Activated naive CD8-positive, alpha-beta T cell treated with anti-CD3 and anti-CD28 coated beads, Interleukin-2, amount 10 ng/mL, durations not matched to agents 7 days and 5 days (primary cell): ENCODE data around the gene PEX16. TPM values are rescaled to one million over a fixed set of nuclear protein-coding genes. Genes with fewer than 3 reads are reported as not detected.
A peak's percentile ranks its signal among the peaks of the same experiment; 100 is the strongest.

Experiments
- ATAC-seq: fragments of 150-1000 bp; cut with Tn5 transposase; one replicate; pipeline ENCODE4 v1.10.0; 2021; ENCODE audit warnings: low read depth, moderate library complexity
- POLR2A ChIA-PET: fragments of 350-600 bp; sonication (Branson Sonifier 250); formaldehyde crosslinking; loops from one replicate; lab custom pipeline; 2021; ENCODE audit warnings: antibody characterized with exemption; lab: Charles Lee
- DNase-seq: peaks from one replicate; pipeline ENCODE4 v3.0.0; 2021
- H3K27ac Mint-ChIP-seq: one replicate; pipeline ENCODE4 v1.8.0; 2022; ENCODE audit warnings: mild to moderate bottlenecking, mixed read lengths
- H3K27me3 Mint-ChIP-seq: one replicate; pipeline ENCODE4 v1.8.0; 2022; ENCODE audit warnings: mild to moderate bottlenecking, moderate library complexity, mixed read lengths
- H3K36me3 Mint-ChIP-seq: one replicate; pipeline ENCODE4 v1.8.0; 2021; ENCODE audit warnings: mild to moderate bottlenecking, mixed read lengths
- H3K4me1 Mint-ChIP-seq: one replicate; pipeline ENCODE4 v1.8.0; 2021; ENCODE audit warnings: mixed read lengths
- H3K4me3 Mint-ChIP-seq: one replicate; pipeline ENCODE4 v1.8.0; 2022; ENCODE audit warnings: mild to moderate bottlenecking, moderate library complexity, mixed read lengths
- H3K9me3 Mint-ChIP-seq: one replicate; pipeline ENCODE4 v1.8.0; 2021; ENCODE audit warnings: mixed read lengths
- total RNA-seq, 2 experiments: library from RNA; stranded (reverse); gene quantifications; one replicate each; pipeline ENCODE4 v1.2.3, GENCODE V29; 2021

The PEX16 gene
- total RNA-seq, 2 experiments from 2014 or later: 49.4 to 61.5 TPM

GRCh38 chr11:45927684-45928413 lies 10.2 kb upstream of the PEX16 start:
- Mint-ChIP-seq H3K9me3 (no peaks in the 10 kb centered on the region), H3K4me1 (peaks cover 17% of the 10 kb centered on the region), H3K27me3 (peaks cover 13% of the 10 kb centered on the region), H3K36me3 (no peaks in the 10 kb centered on the region), H3K4me3 (no peak overlapping the region), H3K27ac (peak overlapping the region; percentile 5)
- POLR2A ChIA-PET: interaction anchor here (5.5 kb wide), 1 partner anchor 10 kb away, joined by 40 read pairs; the partner anchor contains the start of gene PEX16
- DNase-seq (peak; percentile 24), ATAC-seq (no peak)

DNA sequence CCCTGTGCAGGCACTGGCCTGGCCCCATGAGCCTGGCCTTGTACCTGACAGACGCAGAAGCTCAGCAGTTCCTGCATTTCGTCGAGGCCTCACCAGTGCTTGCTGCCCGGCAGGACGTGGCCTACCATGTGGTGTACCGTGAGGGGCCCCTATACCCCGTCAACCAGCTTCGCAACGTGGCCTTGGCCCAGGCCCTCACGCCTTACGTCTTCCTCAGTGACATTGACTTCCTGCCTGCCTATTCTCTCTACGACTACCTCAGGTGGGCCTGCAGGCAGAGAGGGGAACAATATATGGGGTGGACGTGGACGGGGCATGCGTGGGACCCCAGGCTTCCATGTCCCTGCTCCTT lies 9.6 kb upstream of the PEX16 start:
- peak overlapping the region; percentile 5 for H3K27ac Mint-ChIP-seq
- H3K27me3 Mint-ChIP-seq: peaks cover 13% of the 10 kb centered on the region
- POLR2A ChIA-PET: interaction anchor here (5.5 kb wide), 1 partner anchor 10 kb away, joined by 40 read pairs; the partner anchor contains the start of gene PEX16
- peaks cover 17% of the 10 kb centered on the region for H3K4me1 Mint-ChIP-seq
- no peaks in the 10 kb centered on the region for H3K9me3 Mint-ChIP-seq
- peak; percentile 48 for DNase-seq
- no peaks in the 10 kb centered on the region for H3K36me3 Mint-ChIP-seq
- H3K4me3 Mint-ChIP-seq: no peak overlapping the region
- ATAC-seq: no peak

DNA sequence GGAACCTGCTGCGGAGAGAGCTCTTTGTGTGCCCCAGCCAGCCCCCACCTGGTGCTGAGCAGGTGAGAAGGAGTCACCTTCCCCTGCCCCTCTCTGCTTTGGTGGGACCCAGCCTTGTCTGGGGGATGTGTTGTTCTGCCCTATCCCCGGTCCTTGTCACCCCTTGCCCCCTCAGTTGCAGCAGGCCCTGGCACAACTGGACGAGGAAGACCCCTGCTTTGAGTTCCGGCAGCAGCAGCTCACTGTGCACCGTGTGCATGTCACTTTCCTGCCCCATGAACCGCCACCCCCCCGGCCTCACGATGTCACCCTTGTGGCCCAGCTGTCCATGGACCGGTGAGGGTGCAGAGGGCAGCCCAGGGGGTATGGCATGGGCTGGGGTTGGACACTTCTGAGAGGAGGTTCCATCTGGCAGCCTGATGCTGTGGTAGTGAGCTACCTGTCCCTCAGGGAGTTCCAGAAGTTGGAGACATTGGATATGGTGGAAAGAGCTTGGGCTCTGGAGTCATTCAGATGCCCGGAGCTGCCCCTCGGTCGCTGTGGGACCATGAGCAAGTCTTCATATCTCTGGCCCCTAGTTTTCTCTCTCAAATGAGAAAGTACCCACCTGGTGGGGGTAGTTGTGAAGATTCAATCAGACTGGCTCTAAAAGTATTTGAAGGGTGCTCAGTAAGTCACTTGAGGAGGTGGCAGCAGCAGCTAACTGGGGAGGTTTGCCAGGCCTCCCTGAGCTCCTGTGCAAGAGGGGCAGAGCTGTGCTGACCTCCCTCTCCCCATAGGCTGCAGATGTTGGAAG lies 9.1 kb upstream of the PEX16 start:
- ATAC-seq: no peak
- peaks cover 13% of the 10 kb centered on the region for H3K27me3 Mint-ChIP-seq
- peak overlapping the region; percentile 5 for H3K27ac Mint-ChIP-seq
- H3K4me3 Mint-ChIP-seq: no peak overlapping the region
- H3K36me3 Mint-ChIP-seq: no peaks in the 10 kb centered on the region
- no peaks in the 10 kb centered on the region for H3K9me3 Mint-ChIP-seq
- peaks cover 17% of the 10 kb centered on the region for H3K4me1 Mint-ChIP-seq
- POLR2A ChIA-PET: interaction anchor here (5.5 kb wide), 1 partner anchor 9 kb away, joined by 40 read pairs; the partner anchor contains the start of gene PEX16
- peak; percentile 23 for DNase-seq

DNA sequence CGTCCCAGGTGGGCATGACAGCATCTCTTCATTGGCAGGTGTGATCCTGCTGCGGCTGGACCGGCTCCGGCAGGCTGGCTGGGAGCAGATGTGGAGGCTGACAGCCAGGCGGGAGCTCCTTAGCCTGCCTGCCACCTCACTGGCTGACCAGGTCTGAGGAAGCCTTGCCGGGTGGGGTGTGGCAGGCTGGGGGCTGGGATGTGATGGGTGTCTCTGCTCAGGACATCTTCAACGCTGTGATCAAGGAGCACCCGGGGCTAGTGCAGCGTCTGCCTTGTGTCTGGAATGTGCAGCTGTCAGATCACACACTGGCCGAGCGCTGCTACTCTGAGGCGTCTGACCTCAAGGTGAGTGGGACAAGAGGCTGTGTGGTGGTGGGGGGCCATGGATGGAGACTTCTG lies 8.3 kb upstream of the PEX16 start:
- Mint-ChIP-seq H3K4me1 (peaks cover 19% of the 10 kb centered on the region), H3K9me3 (no peaks in the 10 kb centered on the region), H3K4me3 (no peak overlapping the region), H3K36me3 (no peaks in the 10 kb centered on the region), H3K27me3 (peaks cover 19% of the 10 kb centered on the region), H3K27ac (no peak overlapping the region)
- ATAC-seq (no peak), DNase-seq (peak; percentile 28)
- POLR2A ChIA-PET: no interaction called here

DNA sequence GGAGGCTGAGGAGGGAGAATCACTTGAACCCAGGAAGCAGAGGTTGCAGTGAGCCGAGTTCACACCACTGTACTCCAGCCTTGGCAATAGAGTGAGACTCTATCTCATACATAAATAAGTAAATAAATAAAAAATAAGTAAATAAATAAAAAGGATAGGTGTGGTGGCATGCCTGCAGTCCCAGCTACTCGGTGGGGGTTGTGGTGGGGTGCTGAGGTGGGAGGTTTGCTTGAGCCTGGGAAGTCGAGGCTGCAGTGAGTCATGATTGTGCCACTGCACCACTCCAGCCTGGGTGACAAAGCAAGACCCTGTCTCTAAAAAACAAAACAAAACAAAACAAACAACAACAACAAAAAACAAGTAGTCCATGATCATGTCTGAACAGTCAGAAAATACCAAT lies 7.9 kb upstream of the PEX16 start:
- Mint-ChIP-seq H3K27ac (no peak overlapping the region), H3K36me3 (no peaks in the 10 kb centered on the region), H3K4me1 (peaks cover 18% of the 10 kb centered on the region), H3K27me3 (peaks cover 19% of the 10 kb centered on the region), H3K9me3 (no peaks in the 10 kb centered on the region), H3K4me3 (no peak overlapping the region)
- ATAC-seq (no peak), DNase-seq (no peak)
- POLR2A ChIA-PET: interaction anchor here (0.6 kb wide), 1 partner anchor 64 kb away, joined by 3 read pairs; no protein-coding TSS in a partner anchor

DNA sequence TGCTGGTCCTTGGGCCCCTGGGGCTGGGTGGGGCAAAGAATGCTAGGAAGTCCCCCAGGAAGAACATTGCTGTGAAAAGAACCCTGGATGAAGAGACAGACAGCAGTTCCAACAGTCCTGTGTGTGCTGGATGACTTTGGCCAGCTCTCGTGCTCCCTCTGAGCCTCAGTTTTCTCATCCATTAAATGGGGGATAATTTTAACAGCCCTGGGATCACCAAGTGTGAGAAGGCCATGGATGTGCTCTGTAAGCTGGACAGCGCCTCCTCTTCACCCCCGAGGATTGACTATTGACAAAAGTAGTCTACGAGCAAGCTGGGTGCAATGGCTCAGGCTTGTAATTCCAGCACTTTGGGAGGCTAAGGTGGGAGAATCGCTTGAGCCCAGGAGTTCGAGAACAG lies 7.2 kb upstream of the PEX16 start:
- Mint-ChIP-seq H3K36me3 (no peaks in the 10 kb centered on the region), H3K27me3 (peaks cover 19% of the 10 kb centered on the region), H3K27ac (no peak overlapping the region), H3K4me1 (peaks cover 12% of the 10 kb centered on the region), H3K9me3 (no peaks in the 10 kb centered on the region), H3K4me3 (no peak overlapping the region)
- ATAC-seq (no peak), DNase-seq (no peak)
- POLR2A ChIA-PET: interaction anchor here (0.6 kb wide), 1 partner anchor 63 kb away, joined by 3 read pairs; no protein-coding TSS in a partner anchor

GRCh38 chr11:45924036-45924915 lies 6.6 kb upstream of the PEX16 start:
- DNase-seq (peak; percentile 29), ATAC-seq (no peak)
- no peaks in the 10 kb centered on the region for H3K36me3 Mint-ChIP-seq
- no peak overlapping the region for H3K27ac Mint-ChIP-seq
- POLR2A ChIA-PET: no interaction called here
- H3K4me1 Mint-ChIP-seq: peaks cover 13% of the 10 kb centered on the region
- no peaks in the 10 kb centered on the region for H3K9me3 Mint-ChIP-seq
- peak overlapping the region; percentile 14 for H3K4me3 Mint-ChIP-seq
- H3K27me3 Mint-ChIP-seq: peaks cover 19% of the 10 kb centered on the region

DNA sequence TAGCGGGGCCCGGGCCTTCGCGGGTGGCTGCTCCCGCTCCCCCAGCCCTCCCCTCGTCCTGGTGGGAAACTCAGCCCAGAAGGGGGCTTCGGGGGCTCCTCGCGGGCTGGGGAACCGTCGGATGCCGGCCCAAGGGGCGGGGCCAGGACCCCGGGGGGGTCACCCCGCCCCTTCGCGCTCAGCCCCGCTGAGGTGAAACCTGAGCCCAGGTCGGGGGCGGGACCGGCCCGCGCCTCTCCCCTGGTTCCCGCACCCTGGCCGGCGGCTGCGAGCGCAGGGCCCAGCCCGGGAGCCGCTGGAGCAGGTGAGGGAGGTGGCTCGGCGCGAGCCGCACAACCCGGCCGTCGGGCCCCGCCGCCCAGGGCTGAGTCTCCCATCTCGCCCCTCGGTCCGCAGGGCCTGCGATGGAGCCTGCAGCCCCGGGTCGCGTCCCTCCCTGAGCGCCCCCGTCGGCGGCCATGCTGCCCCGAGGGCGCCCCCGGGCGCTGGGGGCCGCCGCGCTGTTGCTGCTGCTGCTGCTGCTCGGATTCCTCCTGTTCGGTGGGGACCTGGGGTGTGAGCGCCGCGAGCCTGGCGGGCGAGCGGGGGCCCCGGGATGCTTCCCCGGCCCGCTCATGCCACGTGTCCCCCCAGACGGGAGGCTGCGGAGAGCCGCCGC lies 4.9 kb upstream of the PEX16 start, which contains the start of gene LARGE2:
Gene LARGE2, plus strand, starts transcription at position 232 of the 658 bp plus-strand sequence. Its CDS starts 227 bp downstream, at position 459.
- Mint-ChIP-seq H3K4me3 (peak within 1 kb of the TSS; percentile 69), H3K9me3 (no peaks in the 10 kb centered on the region), H3K27ac (no peak within 1 kb of the TSS), H3K27me3 (peaks cover 19% of the 10 kb centered on the region), H3K4me1 (peaks cover 17% of the 10 kb centered on the region), H3K36me3 (no peaks in the 10 kb centered on the region)
- ATAC-seq (no peak), DNase-seq (peak; percentile 45)
- POLR2A ChIA-PET: no interaction called here

DNA sequence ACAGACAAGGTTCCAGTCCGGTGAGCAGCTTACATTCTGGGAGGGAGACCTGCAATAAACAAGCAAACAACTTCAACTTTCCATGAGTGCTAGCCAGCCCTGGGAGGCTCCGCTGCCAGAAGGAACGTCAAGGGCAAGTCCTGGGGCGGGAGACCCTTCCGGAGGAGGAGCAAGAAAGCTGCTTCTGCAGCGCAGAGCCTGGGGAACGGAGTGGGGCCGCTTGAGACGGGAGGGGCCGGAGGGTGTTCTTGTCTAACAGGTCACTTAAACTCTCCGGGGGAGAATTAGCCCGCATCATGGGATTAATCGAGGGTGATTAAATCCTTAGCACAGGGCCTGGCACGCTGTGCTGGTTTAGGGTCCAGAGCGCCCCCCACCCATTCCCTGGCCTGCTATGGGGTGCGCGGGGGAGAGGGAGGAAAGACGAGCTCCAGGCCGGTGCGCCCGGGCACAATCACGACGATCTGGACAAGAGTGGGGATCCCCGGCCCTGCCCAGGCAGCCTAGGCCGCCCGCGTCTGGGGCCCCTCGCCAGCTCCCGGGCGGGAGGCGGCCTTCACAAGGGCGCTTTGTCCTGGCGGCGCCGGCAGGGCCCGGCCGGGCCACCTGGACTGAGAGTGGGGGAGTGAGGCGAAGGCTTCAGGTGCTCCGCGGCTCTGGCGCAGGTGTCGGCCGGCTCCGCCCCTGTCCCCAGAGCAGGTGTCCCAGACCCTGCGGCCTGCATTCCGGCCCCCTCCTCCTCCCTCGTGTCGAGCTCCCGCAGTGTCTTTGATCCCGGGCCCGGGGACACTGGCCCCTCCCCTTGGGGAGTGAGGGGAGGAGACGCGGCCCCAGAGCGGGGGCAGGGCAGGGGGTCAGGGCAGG lies 4.1 kb upstream of the PEX16 start:
- no peaks in the 10 kb centered on the region for H3K36me3 Mint-ChIP-seq
- DNase-seq: peak; percentile 34
- POLR2A ChIA-PET: no interaction called here
- H3K9me3 Mint-ChIP-seq: no peaks in the 10 kb centered on the region
- H3K4me3 Mint-ChIP-seq: peak overlapping the region; percentile 50
- peaks cover 19% of the 10 kb centered on the region for H3K27me3 Mint-ChIP-seq
- H3K4me1 Mint-ChIP-seq: peaks cover 13% of the 10 kb centered on the region
- no peak overlapping the region for H3K27ac Mint-ChIP-seq
- ATAC-seq: no peak

- peaks cover 20% of the 10 kb centered on the region for H3K4me1 Mint-ChIP-seq
- H3K4me3 Mint-ChIP-seq: peak overlapping the region; percentile 50
- peaks cover 19% of the 10 kb centered on the region for H3K27me3 Mint-ChIP-seq
- no peak overlapping the region for H3K27ac Mint-ChIP-seq
- no peak for DNase-seq
- POLR2A ChIA-PET: no interaction called here
- peaks cover 4% of the 10 kb centered on the region for H3K36me3 Mint-ChIP-seq
- ATAC-seq: no peak
- H3K9me3 Mint-ChIP-seq: no peaks in the 10 kb centered on the region
Measured at GRCh38 chr11:45920531-45921477, 3.1 kb upstream of the PEX16 start.
